Panc1 (cell line): Measurements from ENCODE around the gene DFFB. TPM values are rescaled to one million over a fixed set of nuclear protein-coding genes. Genes with fewer than 3 reads are reported as not detected.

Experiments
- ATAC-seq: fragments of 200-7000 bp; cut with Tn5 transposase; 2 replicates; pipeline ENCODE4 v1.9.1; 2020; ENCODE audit warnings: mild to moderate bottlenecking, moderate library complexity
- BruUV-seq: library from RNA; stranded (reverse); fragments of 400-500 nt; replicated peaks from 2 replicates; lab custom pipeline; 2021; lab: Mats Ljungman, UMichigan
- CTCF ChIA-PET: fragments of 300-600 bp; sonication (Branson Sonifier 250); formaldehyde crosslinking; loops from one replicate; lab custom pipeline; 2022; ENCODE audit warnings: antibody characterized with exemption; lab: Charles Lee
- POLR2A ChIA-PET: fragments of 300-600 bp; sonication (Branson Sonifier 250); formaldehyde crosslinking; loops from one replicate; lab custom pipeline; 2022; ENCODE audit warnings: antibody characterized with exemption; lab: Charles Lee
- DNase-seq: peaks from one replicate; pipeline ENCODE4 v3.0.0-alpha.2; 2010; ENCODE audit warnings: low read depth, low spot score
- H3K27ac ChIP-seq: 2 replicates; pipeline ENCODE4 v1.5.1; 2011; ENCODE audit warnings: mild to moderate bottlenecking, low read length, inconsistent platforms
- H3K27me3 ChIP-seq: fragments of 200-500 bp; sonication (Bioruptor generic); 2 replicates; pipeline ENCODE4 v1.6.0; 2014; ENCODE audit warnings: low read length, inconsistent platforms; ENCODE audit not compliant: control insufficient read depth, insufficient read depth
- H3K36me3 ChIP-seq: fragments of 200-500 bp; sonication (Bioruptor generic); 2 replicates; pipeline ENCODE4 v1.5.1; 2014; ENCODE audit warnings: inconsistent platforms, mild to moderate bottlenecking, low read length, moderate library complexity; ENCODE audit not compliant: control insufficient read depth, insufficient read depth
- H3K4me1 ChIP-seq: 2 replicates; pipeline ENCODE4 v1.5.1; 2011; ENCODE audit warnings: inconsistent platforms, mild to moderate bottlenecking, low read length, moderate library complexity; ENCODE audit not compliant: control insufficient read depth, insufficient read depth
- H3K4me3 ChIP-seq, 2 experiments: 2 replicates each; pipeline ENCODE4 v1.5.1; 2011 to 2012; ENCODE audit warnings: low read depth in 2 of 2, low read length in 2 of 2, mild to moderate bottlenecking in 2 of 2, inconsistent platforms in 1 of 2, moderate library complexity in 1 of 2
- H3K9me3 ChIP-seq: fragments of 200-500 bp; sonication (Bioruptor generic); 2 replicates; pipeline ENCODE4 v1.5.1; 2014; ENCODE audit warnings: low read depth, mild to moderate bottlenecking, inconsistent platforms, low read length, moderate library complexity; ENCODE audit not compliant: control insufficient read depth, insufficient read depth
- CTCF ChIP-seq: fragments of 450-650 bp; IDR thresholded peaks from 2 replicates; pipeline ENCODE4 v1.5.1; 2017; ENCODE audit warnings: mild to moderate bottlenecking
- POLR2AphosphoS5 ChIP-seq: IDR thresholded peaks from 2 replicates; pipeline ENCODE4 v1.6.1; 2012; ENCODE audit warnings: mild to moderate bottlenecking, low read depth, low read length, moderate library complexity
- REST ChIP-seq, 2 experiments: IDR thresholded peaks; 2 replicates each; pipeline ENCODE4 v1.6.1; 2011 to 2012; ENCODE audit warnings: low read depth in 2 of 2, control low read depth in 1 of 2, low read length in 1 of 2, mild to moderate bottlenecking in 1 of 2, moderate library complexity in 1 of 2; ENCODE audit not compliant: insufficient read depth in 1 of 2
- SIN3A ChIP-seq: IDR thresholded peaks from 2 replicates; pipeline ENCODE4 v1.6.1; 2012; ENCODE audit warnings: low read depth, mild to moderate bottlenecking, low read length, moderate library complexity, borderline replicate concordance; ENCODE audit not compliant: insufficient read depth
- TCF7L2 ChIP-seq: IDR thresholded peaks from 2 replicates; pipeline ENCODE4 v1.6.1; 2011; ENCODE audit warnings: mild to moderate bottlenecking, low read depth, low read length, inconsistent platforms
- in situ Hi-C: cut with HindIII; loops from 2 replicates; pipeline ENCODE4 v1.10.0; 2016; ENCODE audit warnings: low sequenced_read_pairs, low pct_unique_long_range_greater_than_20kb
- intact Hi-C: fragments of 100-400 bp; cut with micrococcal nuclease; formaldehyde crosslinking; loops from one replicate; pipeline ENCODE4 v1.10.0; 2022; ENCODE audit not compliant: unreplicated experiment
- total RNA-seq: library from RNA; stranded (reverse); gene quantifications from one replicate; pipeline ENCODE4 v1.2.1, GENCODE V29; 2021; ENCODE audit not compliant: unreplicated experiment

Gene DFFB
- total RNA-seq, 1 experiment from 2014 or later: 3.0 TPM

- CTCF ChIA-PET: interaction anchor here (0.6 kb wide), 1 partner anchor 242 kb away, joined by 5 read pairs; no protein-coding TSS in a partner anchor
- ATAC-seq (no peak), DNase-seq (no peak)
- H3K4me1 ChIP-seq: no peaks in the 10 kb centered on the region
- BruUV-seq: no TSS peak
- POLR2A ChIA-PET: no interaction called here
- no peaks in the 10 kb centered on the region for H3K27me3 ChIP-seq
- TF ChIP-seq SIN3A: no peak
- no peak for TF ChIP-seq REST (IDR thresholded peaks at IDR 0.05; ENCODE audit: insufficient read depth in 1 of 2, low read depth in 2 of 2, low read length in 1 of 2)
- no peak for TF ChIP-seq CTCF
- no peak for TF ChIP-seq TCF7L2
- no peak for TF ChIP-seq POLR2AphosphoS5
- no peaks in the 10 kb centered on the region for H3K36me3 ChIP-seq
- no peak overlapping the region for H3K4me3 ChIP-seq
- intact Hi-C loops (no loop called here), in situ Hi-C loops (no loop called here)
- H3K27ac ChIP-seq: no peak overlapping the region
- no peaks in the 10 kb centered on the region for H3K9me3 ChIP-seq
These were observed 8.4 kb downstream of the DFFB start for GRCh38 chr1:3865606-3866160.

- intact Hi-C loops: no loop called here
- CTCF ChIA-PET: no interaction called here
These were observed 11.3 kb downstream of the DFFB start for GRCh38 chr1:3868464-3869006.

More at GRCh38 chr1:3868464-3869006, 11.3 kb downstream of the DFFB start:
- TF ChIP-seq CTCF: no peak
- TF ChIP-seq REST (IDR thresholded peaks at IDR 0.05; ENCODE audit: insufficient read depth in 1 of 2, low read depth in 2 of 2, low read length in 1 of 2): no peak
- TF ChIP-seq POLR2AphosphoS5: no peak
- TF ChIP-seq TCF7L2: no peak
- TF ChIP-seq SIN3A: no peak
- DNase-seq (no peak), ATAC-seq (no peak)
- Histone ChIP-seq H3K36me3 (no peaks in the 10 kb centered on the region), H3K9me3 (no peaks in the 10 kb centered on the region), H3K4me1 (no peaks in the 10 kb centered on the region), H3K27me3 (no peaks in the 10 kb centered on the region), H3K27ac (no peak overlapping the region), H3K4me3 (no peak overlapping the region)
- in situ Hi-C loops: no loop called here
- POLR2A ChIA-PET: no interaction called here
- no TSS peak for BruUV-seq
